GM21526 (cell line): Measurements from ENCODE around the gene PAPSS1.
"Not testable (repeated sequence)": the region's sequence is repeated elsewhere in the genome, so short reads cannot be mapped to it uniquely, and the experiment has no call there.

Experiments used
- ATAC-seq: cut with Tn5 transposase; IDR thresholded peaks from one replicate; pipeline ENCODE4 v1.9.1; 2021; ENCODE audit warnings: moderate library complexity; ENCODE audit not compliant: unreplicated experiment, low FRiP score

Gene PAPSS1

GRCh38 chr4:107729050-107729449, 9.0 kb upstream of the PAPSS1 start:
- ATAC-seq = not testable (repeated sequence)

GRCh38 chr4:107726131-107726925, 6.3 kb upstream of the PAPSS1 start:
- ATAC-seq = not testable (repeated sequence)

GRCh38 chr4:107725281-107725859, 5.3 kb upstream of the PAPSS1 start:
- ATAC-seq = no peak

DNA sequence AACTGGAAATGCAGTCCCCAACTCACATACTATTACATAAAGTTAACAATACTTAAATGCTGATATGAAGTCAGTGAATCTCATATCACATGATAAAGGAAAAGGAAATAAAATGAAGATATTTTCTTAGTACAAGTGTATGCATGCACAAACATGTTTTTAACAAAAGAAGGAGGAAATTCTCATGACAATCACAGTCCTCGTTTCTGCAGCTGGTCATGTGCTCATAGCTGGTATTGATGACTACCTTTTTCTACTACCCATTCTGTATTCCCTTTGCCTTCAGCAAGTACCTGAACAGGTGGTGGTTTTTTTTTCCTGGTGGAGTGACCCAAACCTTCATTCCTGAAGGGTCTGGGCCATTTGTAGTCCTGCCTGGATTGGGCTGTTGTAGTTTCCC, 3.3 kb upstream of the PAPSS1 start:
- ATAC-seq = not testable (repeated sequence)

- ATAC-seq = peak; percentile 11
These were observed 1.5 kb upstream of the PAPSS1 start for GRCh38 chr4:107721436-107722100.

DNA sequence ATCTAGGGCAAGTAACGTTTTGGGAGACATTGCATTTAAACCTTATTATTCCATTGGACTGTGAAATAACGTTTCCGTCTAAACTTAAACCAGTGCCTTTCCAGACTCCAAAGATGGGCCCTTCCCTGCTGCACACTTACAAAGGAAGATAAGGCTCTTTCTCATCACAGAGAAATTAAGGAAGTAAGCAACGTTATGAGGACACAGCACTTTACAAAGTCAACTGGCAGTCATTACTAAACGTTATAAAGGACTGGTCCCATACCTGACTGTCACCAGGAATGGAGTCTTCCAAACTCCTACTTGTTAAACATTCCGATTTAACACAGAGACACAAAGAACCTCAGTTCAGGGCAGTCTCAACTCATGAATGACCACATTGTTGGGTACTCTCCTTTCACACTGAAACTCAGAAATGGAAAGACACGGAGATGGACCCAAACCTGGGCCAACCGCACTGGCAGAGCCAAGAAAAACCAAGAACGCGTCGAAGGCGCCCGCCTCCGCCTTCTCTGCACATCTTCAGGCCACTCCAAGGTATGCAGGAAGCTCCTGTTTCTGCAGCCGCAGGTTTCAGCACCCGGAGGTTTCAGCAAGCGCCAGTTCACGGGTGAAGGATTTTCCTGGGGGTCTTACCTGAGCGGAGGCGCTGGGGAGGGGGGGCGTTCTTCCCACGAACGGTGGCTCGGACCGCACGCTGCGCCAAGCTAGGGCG, 670 bp downstream of the PAPSS1 start:
- peak; percentile 11 for ATAC-seq

- peak; percentile 36 for ATAC-seq
These were observed 1.6 kb downstream of the PAPSS1 start for GRCh38 chr4:107718351-107718965.

DNA sequence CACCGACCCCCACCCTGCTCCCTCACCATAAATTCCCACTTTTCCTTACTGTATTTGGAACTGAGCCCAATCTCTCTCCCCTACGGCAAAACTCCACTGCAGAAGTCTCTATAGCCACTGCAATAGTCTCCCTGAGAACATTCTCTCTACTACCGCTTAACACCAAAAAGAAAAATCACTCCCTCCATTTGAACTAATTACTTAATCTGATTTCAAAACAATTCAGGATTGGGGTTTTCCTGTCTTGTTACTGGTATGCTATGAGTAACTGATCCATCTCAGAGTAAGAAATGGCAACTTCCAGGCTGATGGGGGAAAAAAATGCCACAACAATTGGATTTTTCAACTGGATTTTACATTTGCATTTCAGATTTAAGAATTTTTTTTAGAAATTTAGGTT, 5.8 kb downstream of the PAPSS1 start:
- no peak for ATAC-seq

DNA sequence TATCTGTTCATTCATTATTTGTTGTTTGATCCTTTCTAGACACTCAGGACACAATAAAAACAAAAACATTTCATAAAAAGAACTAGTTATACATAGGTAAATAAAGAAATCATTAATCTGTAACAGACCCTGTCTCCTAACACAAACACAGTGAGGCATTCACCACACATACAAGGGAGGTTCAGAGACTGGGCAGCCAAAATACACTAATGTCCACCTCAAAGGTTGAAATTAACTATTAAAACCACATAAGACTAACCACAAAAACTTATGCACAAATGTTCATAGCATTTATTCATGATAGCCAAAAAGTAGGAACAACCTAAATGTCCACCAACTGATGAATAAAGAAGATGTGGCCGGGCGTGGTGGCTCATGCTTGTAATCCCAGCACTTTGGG, 7.8 kb downstream of the PAPSS1 start:
- ATAC-seq = no peak

DNA sequence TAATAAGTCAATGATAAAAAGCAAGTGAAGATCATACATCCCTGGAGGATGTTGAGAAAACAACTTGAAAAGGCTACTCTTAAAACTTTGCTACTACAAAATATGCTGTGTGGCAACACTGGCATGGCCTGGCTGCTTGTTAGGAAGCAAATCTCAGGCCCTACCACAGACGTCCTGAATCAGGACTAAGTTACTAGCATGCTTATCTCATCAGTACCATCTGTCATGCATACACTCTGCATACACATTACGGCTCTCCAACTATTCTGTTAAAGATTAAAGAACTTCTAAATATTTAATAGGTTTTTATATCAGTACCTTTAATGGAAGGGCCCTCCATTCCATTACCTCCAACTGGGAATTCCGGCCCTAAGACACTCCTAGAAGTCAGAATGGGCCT, 8.2 kb downstream of the PAPSS1 start:
- no peak for ATAC-seq

DNA sequence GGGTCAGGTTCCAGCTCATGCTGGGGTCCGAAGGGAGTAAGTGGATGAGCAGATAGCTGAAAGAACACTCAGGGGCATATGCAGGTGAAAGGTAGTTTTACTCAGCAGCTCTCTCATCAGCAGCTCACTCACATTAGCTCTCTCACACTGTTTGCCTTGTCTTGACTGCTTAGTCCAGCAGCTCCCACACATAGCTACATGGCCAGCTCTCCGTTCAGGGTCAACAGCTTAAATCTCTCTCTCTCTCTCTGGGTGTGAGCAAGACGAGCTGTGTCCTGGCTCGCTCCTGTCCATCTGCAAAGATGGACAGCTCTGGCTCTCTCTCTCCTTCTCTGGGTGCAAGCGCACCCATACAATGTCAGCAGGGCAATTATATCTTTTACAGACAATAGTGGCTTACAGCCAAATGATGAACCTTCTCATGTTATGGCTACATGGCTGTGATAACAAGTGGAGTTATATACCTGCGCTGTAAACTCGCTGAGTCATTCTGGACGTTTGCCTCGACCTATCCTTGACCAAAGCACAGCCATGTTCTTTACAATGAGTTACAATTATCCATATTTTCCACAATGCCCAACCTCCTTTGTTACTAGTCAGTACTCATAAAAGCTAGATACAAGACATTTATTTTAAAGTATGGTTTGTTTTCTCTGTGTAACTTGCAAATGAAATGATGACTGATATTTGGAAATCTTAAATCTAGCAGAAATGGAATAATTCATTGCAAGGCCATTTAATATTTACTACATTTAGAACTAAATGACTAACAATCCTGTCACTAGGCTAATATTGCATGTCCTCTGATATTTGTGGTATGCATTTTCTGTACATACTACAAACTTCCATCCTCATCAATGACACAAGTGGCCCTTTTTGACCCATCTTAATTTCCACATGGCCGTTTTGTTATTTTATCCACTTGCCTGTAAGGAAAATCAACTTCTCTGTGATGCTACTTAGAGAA, 9.3 kb downstream of the PAPSS1 start:
- ATAC-seq = no peak

GRCh38 chr4:107709916-107710315, 10.1 kb downstream of the PAPSS1 start:
- ATAC-seq = no peak

- ATAC-seq = no peak
These were observed 11.8 kb downstream of the PAPSS1 start for GRCh38 chr4:107708225-107708624.

GRCh38 chr4:107705742-107706556, 14.1 kb downstream of the PAPSS1 start:
- ATAC-seq = no peak

DNA sequence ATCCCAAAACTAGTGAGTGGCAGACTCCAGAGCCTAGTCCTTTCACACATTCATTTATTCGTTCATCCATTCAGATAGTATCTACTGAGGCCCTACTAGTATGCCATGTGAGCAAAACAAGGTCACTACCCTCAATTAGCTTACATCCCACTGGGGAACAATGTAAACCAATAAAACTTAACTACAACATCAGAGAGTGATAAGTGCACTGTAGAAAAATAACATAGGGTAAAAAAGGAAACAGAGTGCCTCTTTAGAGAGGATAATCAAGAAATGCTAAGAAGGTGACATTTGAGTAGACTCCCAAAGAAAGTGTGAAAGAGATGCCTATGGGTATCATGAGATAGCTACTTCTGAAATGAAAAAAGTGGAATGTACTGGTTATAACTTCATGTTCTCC, 18.5 kb downstream of the PAPSS1 start:
- ATAC-seq = no peak

DNA sequence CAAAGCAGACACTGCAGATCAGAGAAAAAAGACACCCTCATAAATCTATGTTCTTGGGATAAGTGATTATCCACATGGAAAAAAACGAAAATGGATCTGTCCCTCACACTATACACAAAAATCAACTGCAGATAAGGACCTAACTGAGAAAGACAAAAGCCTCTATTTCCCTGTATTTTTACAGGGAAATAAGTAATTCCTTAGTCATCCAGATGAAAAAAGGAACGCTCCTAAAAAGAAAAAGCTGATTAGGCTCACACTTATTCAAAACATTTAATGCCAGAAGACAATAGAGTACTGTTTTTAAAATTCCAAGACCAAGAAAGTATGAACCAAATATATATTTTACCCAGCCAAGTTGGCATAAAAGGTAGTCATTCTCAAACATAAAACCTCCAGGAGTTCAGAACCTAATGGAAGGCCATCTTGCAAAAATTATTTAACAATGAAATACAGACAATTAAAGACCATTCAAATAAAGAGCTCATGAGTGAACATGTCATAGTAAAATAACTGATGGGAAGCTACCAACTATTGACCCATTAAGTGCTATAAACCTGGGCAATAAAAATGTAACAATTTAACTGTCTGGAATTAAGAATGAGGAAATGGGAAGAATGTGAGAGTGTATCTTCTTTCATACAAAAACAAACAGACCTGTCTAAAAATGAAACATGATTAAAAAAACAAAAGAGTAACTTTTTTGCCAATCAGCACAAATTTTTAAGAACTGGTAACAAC, 20.4 kb downstream of the PAPSS1 start:
- no peak for ATAC-seq

GRCh38 chr4:107696187-107696586, 23.8 kb downstream of the PAPSS1 start:
- not testable (repeated sequence) for ATAC-seq

GRCh38 chr4:107693132-107693531, 26.9 kb downstream of the PAPSS1 start:
- no peak for ATAC-seq
